Kidney epithelial cell (primary cell): ENCODE data around the gene DLX2. TPM values are rescaled to one million over a fixed set of nuclear protein-coding genes. Genes with fewer than 3 reads are reported as not detected.
A peak's percentile ranks its signal among the peaks of the same experiment; 100 is the strongest.
"Not testable (repeated sequence)": the region's sequence is repeated elsewhere in the genome, so short reads cannot be mapped to it uniquely, and the experiment has no call there.

Experiments used
- DNase-seq: peaks from one replicate; pipeline ENCODE4 v3.0.0-alpha.2; 2010; ENCODE audit warnings: low read depth
- H3K27me3 ChIP-seq: 2 replicates; pipeline ENCODE4 v1.6.0; 2011; ENCODE audit warnings: low read length; ENCODE audit not compliant: control insufficient read depth, insufficient read depth
- H3K36me3 ChIP-seq: 2 replicates; pipeline ENCODE4 v1.5.1; 2011; ENCODE audit warnings: low read length; ENCODE audit not compliant: control insufficient read depth, insufficient read depth
- H3K4me3 ChIP-seq: 2 replicates; pipeline ENCODE4 v1.5.1; 2011; ENCODE audit warnings: low read depth, mild to moderate bottlenecking, control low read depth, low read length
- total RNA-seq: library from RNA; depleted of rRNA; stranded (reverse); fragments of >200 nt; gene quantifications from 2 replicates; pipeline ENCODE4 v1.2.3, GENCODE V29; 2015
- TF ChIP-seq, protein P1 (sequence below): IDR thresholded peaks from 2 replicates; pipeline ENCODE4 v1.5.1; 2011; ENCODE audit warnings: mild to moderate bottlenecking, moderate library complexity, low read length, control low read depth, inconsistent platforms; ENCODE audit not compliant: insufficient read depth, poor library complexity, severe bottlenecking

Gene DLX2
- total RNA-seq, 1 donor from 2014 or later, result 0.08 TPM

DNA sequence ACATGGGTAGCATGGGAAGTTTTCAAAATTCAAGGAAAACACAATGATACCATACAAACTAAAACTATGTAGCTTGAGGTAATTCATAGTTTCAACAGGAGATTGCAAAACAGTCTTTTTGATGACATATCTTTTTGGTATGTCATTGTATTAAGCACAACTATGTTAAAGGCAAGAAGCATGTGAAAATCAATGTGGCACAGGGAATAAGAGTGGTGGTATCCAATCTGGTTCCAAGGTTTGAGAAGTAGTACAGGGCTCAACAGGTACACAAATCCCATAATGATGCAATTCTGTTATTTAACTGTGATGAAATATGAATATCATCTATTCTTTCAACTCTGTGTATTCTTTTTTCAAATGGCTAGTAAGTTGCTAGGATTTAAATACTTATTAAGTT, 16.4 kb upstream of the DLX2 start:
- Histone ChIP-seq H3K4me3 (no peak overlapping the region), H3K36me3 (no peaks in the 10 kb centered on the region), H3K27me3 (no peaks in the 10 kb centered on the region)
- no peak for DNase-seq
- TF ChIP-seq, protein P1, sequence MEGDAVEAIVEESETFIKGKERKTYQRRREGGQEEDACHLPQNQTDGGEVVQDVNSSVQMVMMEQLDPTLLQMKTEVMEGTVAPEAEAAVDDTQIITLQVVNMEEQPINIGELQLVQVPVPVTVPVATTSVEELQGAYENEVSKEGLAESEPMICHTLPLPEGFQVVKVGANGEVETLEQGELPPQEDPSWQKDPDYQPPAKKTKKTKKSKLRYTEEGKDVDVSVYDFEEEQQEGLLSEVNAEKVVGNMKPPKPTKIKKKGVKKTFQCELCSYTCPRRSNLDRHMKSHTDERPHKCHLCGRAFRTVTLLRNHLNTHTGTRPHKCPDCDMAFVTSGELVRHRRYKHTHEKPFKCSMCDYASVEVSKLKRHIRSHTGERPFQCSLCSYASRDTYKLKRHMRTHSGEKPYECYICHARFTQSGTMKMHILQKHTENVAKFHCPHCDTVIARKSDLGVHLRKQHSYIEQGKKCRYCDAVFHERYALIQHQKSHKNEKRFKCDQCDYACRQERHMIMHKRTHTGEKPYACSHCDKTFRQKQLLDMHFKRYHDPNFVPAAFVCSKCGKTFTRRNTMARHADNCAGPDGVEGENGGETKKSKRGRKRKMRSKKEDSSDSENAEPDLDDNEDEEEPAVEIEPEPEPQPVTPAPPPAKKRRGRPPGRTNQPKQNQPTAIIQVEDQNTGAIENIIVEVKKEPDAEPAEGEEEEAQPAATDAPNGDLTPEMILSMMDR, result no peak

DNA sequence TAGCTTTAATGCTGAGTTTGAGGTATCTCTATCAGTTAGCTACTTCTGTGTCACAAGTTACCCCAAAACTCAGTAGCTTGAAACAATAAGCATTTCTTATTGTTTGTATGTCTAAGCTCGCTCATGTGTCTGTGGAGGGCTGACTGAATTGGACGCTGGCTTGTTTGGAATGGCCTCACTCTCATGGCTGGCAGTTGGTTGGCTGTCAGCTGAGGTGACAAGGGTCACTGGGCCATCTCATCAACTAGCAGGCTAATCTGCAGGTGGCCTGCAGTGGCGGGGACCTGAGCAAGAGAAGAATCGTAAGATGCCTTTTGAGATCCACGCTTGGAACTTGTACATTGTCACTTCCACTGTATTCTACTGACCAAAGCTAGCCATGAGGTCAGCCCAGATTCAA, 13.4 kb upstream of the DLX2 start:
- no peak overlapping the region for H3K4me3 ChIP-seq
- DNase-seq, result no peak
- TF ChIP-seq, protein P1, result no peak
- H3K27me3 ChIP-seq, result no peaks in the 10 kb centered on the region
- no peaks in the 10 kb centered on the region for H3K36me3 ChIP-seq

DNA sequence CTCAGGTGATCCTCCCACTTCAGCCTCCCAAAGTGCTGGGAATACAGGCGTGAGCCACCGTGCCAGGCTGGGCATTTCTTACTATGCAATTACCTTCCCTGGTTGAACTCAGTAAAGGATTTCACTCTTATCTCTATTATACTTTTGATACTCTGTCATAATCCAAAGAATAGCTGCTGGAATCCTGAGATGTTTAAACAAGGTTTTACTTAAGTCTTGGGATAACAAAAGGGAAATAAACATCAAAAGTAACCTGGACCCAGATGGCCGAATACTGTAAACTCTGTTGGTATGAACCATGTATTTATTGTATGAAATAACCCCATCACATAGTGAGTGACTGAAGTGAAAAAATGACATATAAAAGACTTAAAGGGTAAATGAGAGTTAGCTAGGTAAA, 11.9 kb upstream of the DLX2 start:
- Histone ChIP-seq H3K4me3 (no peak overlapping the region), H3K27me3 (no peaks in the 10 kb centered on the region), H3K36me3 (no peaks in the 10 kb centered on the region)
- no peak for DNase-seq
- TF ChIP-seq, protein P1, result no peak

DNA sequence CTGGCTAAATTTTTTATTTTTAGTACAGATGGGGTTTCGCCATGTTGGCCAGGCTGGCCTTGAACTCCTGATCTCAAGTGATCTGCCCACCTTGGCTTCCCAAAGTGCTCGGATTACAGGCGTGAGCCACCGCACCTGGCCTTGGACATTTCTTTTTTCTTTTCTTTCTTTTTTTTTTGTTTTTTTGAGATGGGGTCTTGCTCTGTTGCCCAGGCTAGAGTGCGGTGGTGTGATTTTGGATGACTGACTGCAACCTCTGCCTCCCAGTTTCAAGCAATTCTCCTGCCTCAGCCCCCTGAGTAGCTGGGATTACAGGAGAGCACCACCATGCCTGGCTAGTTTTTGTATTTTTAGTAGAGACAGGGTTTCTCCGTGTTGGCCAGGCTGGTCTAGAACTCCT, 11.5 kb upstream of the DLX2 start:
- H3K27me3 ChIP-seq, H3K4me3 ChIP-seq, H3K36me3 ChIP-seq, DNase-seq: not testable (repeated sequence)

DNA sequence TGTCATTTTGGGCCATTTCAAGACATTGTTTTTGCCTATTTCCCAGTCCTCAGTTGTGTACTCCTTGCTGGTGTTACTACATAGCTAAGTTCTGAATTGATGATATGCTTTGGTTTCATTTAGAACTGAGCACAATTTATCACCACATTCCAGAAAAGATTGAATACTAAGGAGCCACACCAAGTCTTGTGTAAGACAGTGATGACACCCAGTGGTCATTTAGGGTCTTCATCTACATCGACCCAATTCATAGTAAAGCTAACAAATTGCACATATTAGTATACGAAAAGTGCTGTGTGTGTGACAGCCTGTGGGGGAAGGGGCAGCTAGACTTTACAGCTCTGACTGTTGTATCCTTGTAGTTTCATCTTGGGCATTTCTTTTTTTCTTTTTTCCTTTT, 10.9 kb upstream of the DLX2 start:
- peaks cover 2% of the 10 kb centered on the region for H3K27me3 ChIP-seq
- TF ChIP-seq, protein P1, result peak; percentile 25
- no peak for DNase-seq
- no peak overlapping the region for H3K4me3 ChIP-seq
- H3K36me3 ChIP-seq, result no peaks in the 10 kb centered on the region

DNA sequence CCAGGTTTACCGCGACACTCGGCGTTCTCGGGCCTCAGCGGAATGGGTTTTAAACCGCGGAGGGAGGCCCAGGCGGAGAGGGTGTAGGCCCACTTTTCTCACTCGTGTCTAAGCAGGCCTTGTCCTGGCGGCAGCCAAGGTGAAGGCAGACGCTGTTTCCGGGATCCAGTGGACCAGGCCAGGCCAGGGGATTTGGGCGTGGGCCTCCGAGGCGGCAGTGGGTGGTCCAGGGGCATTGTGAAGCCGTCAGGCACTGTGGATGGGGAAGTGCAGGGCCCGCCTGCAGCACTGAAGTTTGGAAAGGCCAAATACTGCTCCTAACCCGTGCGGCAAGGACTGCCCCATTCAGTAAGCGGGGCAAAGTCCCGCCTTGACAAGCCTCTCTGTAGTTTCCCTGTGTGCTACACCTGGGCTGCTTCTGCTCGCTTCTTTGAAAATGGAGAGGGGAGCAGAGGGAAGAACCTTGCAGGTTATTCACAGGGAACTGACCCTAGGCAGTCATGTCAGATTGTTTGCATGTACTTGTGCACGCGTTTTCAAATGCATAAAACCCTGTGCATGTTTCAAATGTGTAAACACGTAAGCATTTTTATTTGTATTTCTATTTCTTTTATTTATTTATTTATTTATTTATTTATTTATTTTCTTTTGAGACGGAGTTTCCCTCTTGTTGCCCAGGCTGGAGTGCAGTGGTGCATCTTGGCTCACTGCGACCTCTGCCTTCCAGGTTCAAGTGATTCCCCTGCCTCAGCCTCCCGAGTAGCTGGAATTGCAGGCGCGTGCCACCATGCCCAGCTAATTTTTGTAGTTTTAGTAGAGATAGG, 7.5 kb upstream of the DLX2 start:
- no peak overlapping the region for H3K4me3 ChIP-seq
- no peak for DNase-seq

More for the DNA sequence above, 7.5 kb upstream of the DLX2 start:
- peaks cover 33% of the 10 kb centered on the region for H3K27me3 ChIP-seq
- TF ChIP-seq, protein P1, result no peak
- no peaks in the 10 kb centered on the region for H3K36me3 ChIP-seq
